G401 (cell line): Measurements from ENCODE around the gene ZBTB49. TPM values are rescaled to one million over a fixed set of nuclear protein-coding genes. Genes with fewer than 3 reads are reported as not detected.

Experiments used
- DNase-seq: peaks from one replicate; pipeline ENCODE4 v3.0.0-alpha.2; 2015; ENCODE audit warnings: low spot score
- in situ Hi-C: cut with HindIII; loops from 2 replicates; pipeline ENCODE4 v1.10.0; 2016; ENCODE audit warnings: low sequenced_read_pairs, mixed read lengths
- total RNA-seq: library from RNA; depleted of rRNA; stranded (reverse); fragments of >200 nt; shearing (Covaris generic); gene quantifications from 2 replicates; pipeline ENCODE4 v1.2.3, GENCODE V29; 2014

ZBTB49 gene
- total RNA-seq, 1 experiment from 2014 or later: 3.8 TPM

GRCh38 chr4:4271912-4272311 lies 18.1 kb upstream of the ZBTB49 start:
- in situ Hi-C loops: loop anchor here (5.0 kb wide), 1 partner anchor 95 kb away; no protein-coding TSS in a partner anchor

GRCh38 chr4:4274226-4274625 lies 15.8 kb upstream of the ZBTB49 start:
- DNase-seq: no peak
- in situ Hi-C loops: loop anchor here (5.0 kb wide), 1 partner anchor 93 kb away; no protein-coding TSS in a partner anchor

More at GRCh38 chr4:4271912-4272311, 18.1 kb upstream of the ZBTB49 start:
- DNase-seq: no peak

DNA sequence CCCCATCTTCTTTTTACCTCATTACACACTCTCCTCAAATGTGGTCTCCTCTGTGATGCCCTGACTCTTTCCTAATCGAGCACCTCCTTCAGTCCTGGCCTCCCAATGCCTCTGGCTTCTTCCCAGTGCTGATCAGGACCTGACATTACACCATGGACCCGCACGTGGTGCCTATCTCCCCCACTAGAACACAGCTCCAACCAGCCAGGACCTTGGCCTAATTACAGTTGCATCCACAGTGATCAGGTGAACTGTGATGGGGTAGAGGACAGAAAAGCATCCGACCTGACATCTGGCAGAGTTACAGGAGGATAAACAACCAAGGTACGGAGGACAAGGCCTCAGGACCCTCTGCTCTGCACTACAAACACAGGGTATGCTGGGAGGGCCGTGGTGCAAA lies 12.5 kb upstream of the ZBTB49 start:
- in situ Hi-C loops: no loop called here

GRCh38 chr4:4281787-4282186 lies 8.3 kb upstream of the ZBTB49 start:
- DNase-seq: no peak
- in situ Hi-C loops: no loop called here

More for the DNA sequence above, 12.5 kb upstream of the ZBTB49 start:
- DNase-seq: no peak

DNA sequence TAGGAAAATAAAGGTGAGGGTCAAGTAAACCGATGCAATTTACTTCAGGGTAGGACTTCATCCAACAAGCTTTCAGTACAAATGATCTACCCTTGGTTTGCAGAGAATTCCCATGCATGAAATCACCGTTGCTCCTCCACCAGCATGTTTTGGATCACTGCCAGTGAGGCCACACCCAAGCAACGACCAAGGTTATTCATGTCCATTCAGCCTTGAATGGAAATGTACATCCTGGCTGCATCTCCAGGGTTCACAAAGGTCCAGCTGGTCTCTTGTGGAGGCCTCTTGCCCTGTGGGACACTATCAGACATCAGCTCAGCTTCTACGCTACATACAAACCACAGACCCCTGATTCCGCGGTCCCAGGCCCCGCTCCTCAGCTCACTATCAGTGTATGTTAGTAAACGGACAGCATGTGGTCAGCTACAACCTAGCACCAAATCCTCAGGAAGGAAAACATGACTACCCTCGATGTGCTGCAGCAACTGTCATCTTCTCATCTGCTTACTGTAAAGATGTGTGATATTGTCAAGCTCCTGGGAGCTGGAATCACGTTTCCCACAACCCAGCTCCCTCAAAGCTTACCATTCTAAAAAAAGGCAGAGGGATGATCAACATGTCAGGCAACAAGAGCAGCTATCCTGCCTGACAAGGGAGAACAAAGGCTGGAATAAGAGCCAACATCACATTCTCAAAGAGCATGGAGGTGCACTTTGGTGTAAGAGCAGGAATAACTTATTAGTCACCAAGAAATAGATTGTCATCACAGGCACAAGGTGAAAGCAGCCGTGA lies 5.0 kb upstream of the ZBTB49 start:
- in situ Hi-C loops: no loop called here
- no peak for DNase-seq

DNA sequence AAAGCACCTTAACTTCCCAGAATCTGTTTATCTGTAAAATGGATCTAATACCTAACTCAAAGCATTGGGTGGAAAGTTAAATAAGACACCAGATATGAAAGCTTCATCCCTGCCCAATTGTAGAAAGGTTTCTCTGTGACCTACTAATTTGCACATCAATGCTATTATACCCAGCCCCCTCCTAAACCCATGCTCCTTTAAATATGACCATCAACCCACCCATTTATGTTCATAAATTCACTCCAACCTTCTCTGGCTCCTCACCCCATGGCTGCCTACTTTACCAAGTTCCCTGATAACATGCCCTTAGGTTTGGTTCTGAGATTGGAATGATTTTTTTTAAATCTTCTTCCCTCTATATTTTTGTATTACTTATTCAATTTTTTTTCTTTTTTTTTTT lies 2.0 kb upstream of the ZBTB49 start:
- DNase-seq: no peak
- in situ Hi-C loops: no loop called here

DNA sequence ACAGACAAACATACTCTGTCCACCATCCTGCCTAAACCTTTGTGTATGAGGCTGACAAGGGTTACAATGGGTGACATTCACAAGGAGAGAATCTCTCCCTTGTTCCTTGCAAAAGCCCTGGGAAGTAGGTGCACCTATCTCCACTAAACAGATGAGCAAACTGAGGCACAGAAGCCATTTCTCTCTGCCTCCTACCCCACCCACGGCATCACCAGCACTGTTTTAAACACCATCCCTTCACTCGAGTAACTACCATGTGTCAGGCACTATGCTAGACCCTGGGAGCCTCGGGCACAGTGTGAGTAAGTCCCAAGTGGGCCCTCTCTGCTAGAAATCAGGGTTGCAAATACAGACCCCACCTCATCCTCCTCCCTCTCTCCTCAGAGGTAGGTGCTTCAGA lies 996 bp upstream of the ZBTB49 start:
- no peak for DNase-seq
- in situ Hi-C loops: no loop called here

- in situ Hi-C loops: no loop called here
- DNase-seq: no peak
Measured at GRCh38 chr4:4289597-4289940, 482 bp upstream of the ZBTB49 start.

GRCh38 chr4:4293279-4293678 lies 3.2 kb downstream of the ZBTB49 start:
- DNase-seq: no peak
- in situ Hi-C loops: no loop called here

DNA sequence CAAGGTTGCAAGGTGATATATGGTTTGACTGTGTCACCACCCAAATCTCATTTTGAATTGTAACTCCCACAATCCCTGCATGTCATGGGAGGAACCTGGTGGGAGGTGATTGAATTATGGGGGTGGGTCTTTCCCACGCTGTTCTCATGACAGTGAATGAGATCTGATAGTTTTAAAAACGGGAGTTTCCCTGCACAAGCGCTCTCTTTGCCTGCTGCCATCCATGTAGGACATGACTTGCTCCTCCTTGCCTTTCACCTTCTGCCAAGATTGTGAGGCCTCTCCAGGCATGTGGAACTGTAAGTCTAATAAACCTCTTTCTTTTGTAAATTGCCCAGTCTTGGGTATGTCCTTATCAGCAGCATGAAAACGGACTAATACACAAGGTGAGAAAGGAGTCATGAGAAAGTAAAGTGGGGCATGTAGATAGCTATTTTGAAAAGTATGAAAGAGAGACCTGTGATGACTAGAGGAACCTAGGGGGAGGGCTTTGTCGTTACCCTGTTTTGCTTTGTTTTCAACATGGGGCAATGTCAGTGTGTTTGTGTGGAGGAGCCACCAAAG lies 6.3 kb downstream of the ZBTB49 start:
- DNase-seq: no peak
- in situ Hi-C loops: no loop called here

- in situ Hi-C loops: no loop called here
- DNase-seq: no peak
Measured at GRCh38 chr4:4299006-4299405, 9.0 kb downstream of the ZBTB49 start.

DNA sequence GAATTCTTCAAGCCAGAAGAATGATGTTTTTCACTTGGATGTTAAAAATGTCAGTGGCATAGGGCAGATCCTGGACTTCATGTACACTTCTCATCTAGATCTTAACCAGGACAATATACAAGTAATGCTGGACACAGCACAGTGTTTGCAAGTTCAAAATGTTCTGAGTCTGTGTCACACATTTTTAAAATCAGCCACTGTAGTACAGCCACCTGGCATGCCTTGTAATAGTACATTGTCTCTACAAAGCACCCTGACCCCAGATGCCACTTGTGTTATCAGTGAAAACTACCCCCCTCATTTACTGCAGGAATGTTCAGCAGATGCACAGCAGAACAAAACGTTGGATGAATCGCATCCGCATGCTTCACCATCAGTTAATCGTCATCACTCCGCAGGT lies 11.9 kb downstream of the ZBTB49 start:
- in situ Hi-C loops: no loop called here

DNA sequence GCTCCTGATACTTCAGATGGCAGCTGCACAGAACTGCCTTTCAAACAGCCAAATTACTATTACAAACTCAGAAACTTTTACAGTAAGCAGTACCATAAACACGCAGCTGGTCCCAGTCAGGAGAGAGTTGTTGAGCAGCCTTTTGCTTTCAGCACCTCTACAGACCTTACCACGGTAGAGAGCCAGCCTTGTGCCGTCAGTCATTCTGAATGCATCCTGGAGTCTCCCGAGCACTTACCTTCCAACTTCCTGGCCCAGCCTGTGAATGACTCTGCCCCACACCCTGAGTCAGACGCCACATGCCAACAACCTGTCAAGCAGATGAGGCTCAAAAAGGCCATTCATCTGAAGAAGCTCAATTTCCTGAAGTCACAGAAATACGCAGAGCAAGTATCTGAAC lies 12.4 kb downstream of the ZBTB49 start:
- no peak for DNase-seq
- in situ Hi-C loops: no loop called here

More for the DNA sequence above, 11.9 kb downstream of the ZBTB49 start:
- DNase-seq: no peak

DNA sequence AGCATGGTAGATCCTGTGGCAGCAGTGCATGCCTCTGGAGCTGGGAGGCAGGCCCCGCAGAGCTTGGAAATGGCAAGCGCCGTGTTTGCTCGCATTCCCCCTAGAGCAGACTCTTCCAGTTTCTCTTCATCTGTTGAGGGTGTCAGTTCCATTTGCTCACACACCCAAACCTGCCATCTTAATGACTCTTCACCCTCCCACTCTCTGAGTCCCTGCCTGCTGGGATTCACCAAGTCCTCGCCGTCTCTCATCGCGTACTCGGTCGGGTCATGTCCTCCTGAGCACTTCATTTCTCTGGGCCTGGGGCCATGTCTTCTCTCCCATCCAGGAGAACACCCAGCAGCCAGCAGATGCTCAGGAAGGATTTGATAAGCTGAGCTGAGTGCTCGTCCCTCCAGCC lies 16.9 kb downstream of the ZBTB49 start:
- in situ Hi-C loops: no loop called here
- DNase-seq: no peak

GRCh38 chr4:4308800-4309441 lies 18.9 kb downstream of the ZBTB49 start:
- in situ Hi-C loops: no loop called here
- DNase-seq: peak; percentile 20

GRCh38 chr4:4311193-4311592 lies 21.1 kb downstream of the ZBTB49 start:
- no peak for DNase-seq
- in situ Hi-C loops: no loop called here

DNA sequence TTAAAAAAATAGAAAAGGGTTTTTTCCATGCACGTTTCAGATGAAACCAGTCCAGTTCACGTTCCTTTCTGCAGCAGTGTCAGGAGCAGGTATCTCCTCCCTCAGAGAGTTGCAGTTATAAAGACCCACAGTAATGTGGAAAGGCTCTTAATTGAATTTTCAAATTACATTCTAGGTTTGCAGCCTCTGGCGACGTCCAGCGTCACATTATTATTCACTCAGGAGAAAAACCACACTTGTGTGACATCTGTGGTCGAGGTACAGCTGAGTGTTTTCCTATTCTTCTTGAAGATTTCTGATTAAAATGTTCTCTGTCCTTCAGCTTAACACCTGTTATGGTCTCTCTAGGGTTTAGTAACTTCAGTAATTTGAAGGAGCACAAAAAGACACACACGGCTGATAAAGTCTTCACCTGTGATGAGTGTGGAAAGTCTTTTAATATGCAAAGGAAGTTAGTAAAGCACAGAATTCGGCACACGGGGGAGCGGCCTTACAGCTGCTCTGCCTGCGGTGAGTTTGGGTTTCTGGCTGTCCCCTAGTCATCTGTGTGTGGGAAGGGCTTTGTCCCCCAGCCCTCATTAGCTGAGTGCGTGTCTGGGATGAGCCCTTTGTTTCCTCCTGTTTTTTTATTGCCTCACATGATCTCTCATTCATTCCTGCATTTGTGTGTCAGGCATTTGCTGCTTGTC lies 25.6 kb downstream of the ZBTB49 start:
- in situ Hi-C loops: no loop called here
- DNase-seq: no peak

- in situ Hi-C loops: no loop called here
- DNase-seq: no peak
Measured at GRCh38 chr4:4316150-4316495, 26.1 kb downstream of the ZBTB49 start.

DNA sequence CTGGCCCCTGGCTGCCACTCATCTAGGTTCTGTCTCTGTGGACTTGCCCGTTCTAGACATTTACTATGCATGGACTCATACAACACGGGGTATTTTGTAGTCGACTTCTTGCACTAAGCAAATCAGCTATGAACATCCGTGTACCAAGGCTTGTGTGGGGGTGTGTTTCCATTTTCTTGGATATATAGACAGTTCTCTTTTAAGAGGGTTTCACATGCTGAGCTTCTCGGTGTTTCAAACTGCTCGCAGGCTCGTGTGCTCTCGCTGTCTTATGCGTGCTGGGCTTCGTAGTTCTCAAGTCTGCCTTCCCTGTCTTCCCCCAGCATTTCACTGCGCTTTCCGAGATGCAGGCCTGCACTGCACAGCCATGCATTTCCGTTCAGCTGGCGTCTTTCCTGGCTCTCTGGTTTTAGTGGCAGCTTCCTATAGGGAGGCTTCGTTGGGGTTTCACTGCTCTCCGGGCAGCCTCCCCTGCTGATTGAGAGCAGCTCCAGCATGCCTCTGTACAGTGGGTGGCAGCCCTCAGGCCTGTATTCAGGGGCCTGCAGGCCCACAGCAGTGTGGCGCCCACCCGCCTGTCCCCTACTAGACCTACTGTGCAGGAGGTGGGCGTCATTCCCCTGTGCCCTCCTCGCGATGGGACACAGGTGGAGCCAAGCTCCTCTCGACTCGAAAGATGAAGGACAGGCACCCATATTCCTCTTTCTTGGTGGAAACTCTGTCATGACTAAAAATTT lies 27.6 kb downstream of the ZBTB49 start:
- in situ Hi-C loops: no loop called here
- no peak for DNase-seq
